ENCODE measurements around the gene USP4. TPM values are rescaled to one million over a fixed set of nuclear protein-coding genes. Genes with fewer than 3 reads are reported as not detected.
"Not testable (repeated sequence)": the region's sequence is repeated elsewhere in the genome, so short reads cannot be mapped to it uniquely, and the experiment has no call there.

USP4 gene
- total RNA-seq, 2 donors from 2014 or later: 101 to 110 TPM

DNA sequence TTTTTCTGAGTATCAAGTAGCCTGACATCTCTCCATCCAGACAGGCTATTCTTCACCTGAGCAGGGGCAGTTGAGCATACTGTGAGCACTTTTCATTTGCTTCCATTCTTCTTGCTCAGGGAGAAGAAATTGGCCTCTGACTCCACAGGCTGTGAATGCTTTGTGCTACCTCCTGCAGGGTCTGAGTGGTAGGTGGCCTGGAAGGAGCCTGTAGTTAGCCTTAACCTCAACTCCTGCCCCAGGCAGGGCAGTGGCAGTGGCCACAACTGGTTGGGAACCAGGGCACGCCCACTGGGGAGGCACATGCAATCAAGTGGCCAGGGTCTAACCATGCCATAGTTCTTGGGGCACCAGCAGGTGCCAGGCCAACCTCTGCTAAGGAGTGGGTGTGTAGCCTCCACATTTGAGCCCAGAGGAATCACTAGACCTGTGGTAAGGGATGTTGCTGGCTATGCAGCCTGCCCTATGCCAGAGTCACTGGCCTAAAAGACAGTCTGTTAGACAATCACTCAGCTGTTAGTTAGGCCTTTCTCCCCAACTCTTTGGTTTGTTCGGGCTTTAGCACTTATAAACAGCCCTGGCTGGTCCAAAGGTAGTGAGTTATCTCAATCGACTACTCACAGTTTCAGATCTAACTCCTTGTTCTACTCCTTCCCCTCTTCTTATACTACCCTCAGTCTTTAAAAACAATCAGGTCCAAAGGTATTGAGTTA, 70.3 kb downstream of the USP4 start:
- H3K9me3 ChIP-seq (ENCODE audit: control insufficient read depth, low read length, poor library complexity, severe bottlenecking): no peaks in the 10 kb centered on the region
- ATAC-seq (no peak), DNase-seq (no peak)
- Mint-ChIP-seq H3K27me3 (no peaks in the 10 kb centered on the region), H3K4me1 (peaks cover 6% of the 10 kb centered on the region), H3K4me3 (no peak overlapping the region), H3K27ac (no peak overlapping the region), H3K36me3 (ENCODE audit: low read depth) (peaks cover 2% of the 10 kb centered on the region)

DNA sequence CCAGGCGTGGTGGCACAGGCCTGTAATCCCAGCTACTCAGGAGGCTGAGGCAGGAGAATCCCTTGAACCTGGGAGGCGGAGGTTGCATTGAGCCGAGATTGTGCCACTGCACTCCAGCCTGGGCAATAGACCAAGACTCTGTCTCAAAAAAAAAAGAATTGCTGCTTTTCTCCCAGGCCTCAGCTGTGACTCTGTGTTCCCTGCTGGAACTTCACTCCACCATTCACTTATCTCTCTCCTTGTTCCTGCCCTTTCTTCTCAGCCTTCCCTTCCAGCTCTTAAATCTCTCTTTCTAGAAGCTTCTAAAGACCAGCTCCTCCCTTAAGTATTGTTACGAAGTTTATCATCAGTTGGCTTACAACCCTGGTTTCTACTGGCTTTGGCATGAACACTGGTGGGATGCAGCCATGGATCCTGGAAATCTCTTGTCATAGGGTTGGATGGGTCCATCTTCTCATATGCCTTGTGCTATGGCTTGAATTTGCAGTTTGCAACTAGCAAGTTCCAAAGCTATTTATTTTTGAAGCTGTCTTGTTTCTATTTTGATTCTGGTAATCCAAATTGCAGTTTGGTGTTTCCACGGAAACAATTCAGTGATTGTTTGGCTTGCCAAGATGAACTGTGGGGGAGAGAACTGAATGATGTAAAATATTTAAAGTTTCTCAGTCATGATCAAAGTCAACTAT, 73.3 kb downstream of the USP4 start:
- H3K9me3 ChIP-seq (ENCODE audit: control insufficient read depth, low read length, poor library complexity, severe bottlenecking): no peaks in the 10 kb centered on the region

DNA sequence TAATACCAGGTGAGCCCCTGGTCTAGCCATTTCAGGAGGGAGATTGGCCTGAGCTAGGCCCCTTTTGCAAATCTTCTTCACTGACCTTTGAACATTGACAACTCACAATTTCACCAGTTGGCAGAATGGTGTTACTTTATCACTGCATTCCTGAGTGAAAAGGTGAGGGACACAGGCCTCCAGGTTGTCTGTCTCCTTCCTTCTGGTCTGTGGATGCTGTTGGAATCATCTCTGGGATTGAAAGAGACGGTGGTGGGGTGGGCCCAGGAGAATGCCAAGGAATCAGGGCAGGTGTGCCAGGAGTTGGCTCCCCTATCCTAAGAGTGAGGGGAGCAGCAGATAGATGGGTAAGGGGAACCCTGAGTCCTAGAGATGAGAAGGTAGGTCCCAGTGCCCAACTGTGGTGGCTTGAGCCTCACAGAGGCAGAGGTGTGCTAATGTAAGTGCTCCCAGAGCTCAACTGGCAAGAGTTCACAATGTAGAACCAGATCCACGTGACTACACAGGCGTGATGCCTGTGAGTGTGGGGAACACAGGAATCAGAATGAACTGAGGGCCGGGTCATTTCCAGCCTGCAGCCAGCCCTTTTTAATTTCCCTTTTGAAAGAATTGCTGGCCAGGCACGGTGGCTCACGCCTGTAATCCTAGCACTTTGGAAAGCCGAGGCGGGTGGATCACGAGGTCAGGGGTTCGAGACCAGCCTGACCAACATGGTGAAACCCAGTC, 74.0 kb downstream of the USP4 start:
- H3K9me3 ChIP-seq (ENCODE audit: control insufficient read depth, low read length, poor library complexity, severe bottlenecking): no peaks in the 10 kb centered on the region
- Mint-ChIP-seq H3K27ac (no peak overlapping the region), H3K4me3 (no peak overlapping the region), H3K4me1 (peaks cover 6% of the 10 kb centered on the region), H3K27me3 (no peaks in the 10 kb centered on the region), H3K36me3 (ENCODE audit: low read depth) (no peaks in the 10 kb centered on the region)
- ATAC-seq (no peak), DNase-seq (no peak)

More for the DNA sequence above, 73.3 kb downstream of the USP4 start:
- H3K36me3 Mint-ChIP-seq (ENCODE audit: low read depth): no peaks in the 10 kb centered on the region
- ATAC-seq (no peak), DNase-seq (no peak)
- no peak overlapping the region for H3K4me3 Mint-ChIP-seq
- H3K27me3 Mint-ChIP-seq: no peaks in the 10 kb centered on the region
- no peak overlapping the region for H3K27ac Mint-ChIP-seq
- H3K4me1 Mint-ChIP-seq: peaks cover 6% of the 10 kb centered on the region

DNA sequence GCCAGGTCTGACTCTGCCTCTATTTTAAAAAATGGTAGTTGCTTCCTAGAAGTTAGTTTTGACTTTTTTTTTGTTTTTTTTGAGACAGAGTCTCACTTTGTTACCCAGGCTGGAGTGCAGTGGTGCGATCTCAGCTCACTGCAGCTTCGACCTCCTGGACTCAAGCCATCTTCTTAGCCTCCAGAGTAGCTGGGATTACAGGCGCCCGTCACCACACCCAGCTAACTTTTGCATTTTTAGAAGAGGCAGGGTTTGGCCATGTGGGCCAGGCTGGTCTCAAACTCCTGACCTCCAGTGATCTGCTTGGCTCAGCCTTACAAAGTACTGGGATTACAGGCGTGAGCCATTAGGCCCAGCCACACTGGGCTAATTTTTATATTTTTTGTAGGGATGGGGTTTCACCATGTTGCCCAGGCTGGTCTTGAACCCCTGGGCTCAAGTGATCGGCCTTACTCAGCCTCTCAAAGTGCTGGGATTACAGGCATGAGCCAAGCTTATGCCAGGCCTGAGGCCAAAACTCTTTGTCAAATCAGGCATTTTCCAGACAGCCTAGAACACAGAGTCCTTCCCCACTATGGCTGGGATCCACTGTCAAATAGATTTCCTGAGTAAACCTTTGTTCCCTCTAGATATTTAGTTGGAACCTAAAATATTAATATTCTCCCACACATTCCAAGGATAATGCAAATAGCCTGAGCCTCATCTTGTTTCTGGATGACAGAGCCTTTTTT, 76.5 kb downstream of the USP4 start:
- Mint-ChIP-seq H3K4me1 (peaks cover 2% of the 10 kb centered on the region), H3K36me3 (ENCODE audit: low read depth) (no peaks in the 10 kb centered on the region), H3K27me3 (no peaks in the 10 kb centered on the region), H3K4me3 (no peak overlapping the region), H3K27ac (no peak overlapping the region)
- ATAC-seq (no peak), DNase-seq (no peak)
- H3K9me3 ChIP-seq (ENCODE audit: control insufficient read depth, low read length, poor library complexity, severe bottlenecking): no peaks in the 10 kb centered on the region

DNA sequence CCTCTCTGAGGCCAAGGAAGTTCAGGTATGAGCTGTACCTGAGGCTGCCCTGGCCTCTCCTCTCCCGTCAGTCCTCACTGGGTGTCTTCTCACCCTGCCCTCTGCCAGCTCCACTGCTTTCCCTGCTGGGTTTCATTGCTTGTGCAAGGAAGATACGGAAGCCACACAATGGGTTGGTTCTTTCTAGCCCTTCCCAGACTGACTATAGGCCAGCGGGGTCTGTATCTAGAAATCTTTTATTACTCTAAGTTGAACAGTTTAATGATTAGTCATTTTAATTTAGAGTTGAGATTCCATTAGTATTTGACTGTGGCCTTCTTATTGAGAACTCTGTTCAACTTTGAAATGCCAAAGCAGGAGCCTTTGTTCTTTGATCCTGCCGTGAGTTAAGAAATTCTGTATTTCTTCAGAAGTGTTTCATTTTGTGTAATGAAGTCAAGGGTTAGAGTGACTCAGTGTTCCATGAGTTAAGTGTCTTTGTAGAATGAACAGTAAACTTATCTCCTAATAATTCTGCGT, 79.0 kb downstream of the USP4 start:
- no peak overlapping the region for H3K27ac Mint-ChIP-seq
- no peaks in the 10 kb centered on the region for H3K4me1 Mint-ChIP-seq
- ATAC-seq (no peak), DNase-seq (no peak)
- no peaks in the 10 kb centered on the region for H3K9me3 ChIP-seq (ENCODE audit: control insufficient read depth, low read length, poor library complexity, severe bottlenecking)
- H3K4me3 Mint-ChIP-seq: no peak overlapping the region
- H3K27me3 Mint-ChIP-seq: no peaks in the 10 kb centered on the region
- no peaks in the 10 kb centered on the region for H3K36me3 Mint-ChIP-seq (ENCODE audit: low read depth)

DNA sequence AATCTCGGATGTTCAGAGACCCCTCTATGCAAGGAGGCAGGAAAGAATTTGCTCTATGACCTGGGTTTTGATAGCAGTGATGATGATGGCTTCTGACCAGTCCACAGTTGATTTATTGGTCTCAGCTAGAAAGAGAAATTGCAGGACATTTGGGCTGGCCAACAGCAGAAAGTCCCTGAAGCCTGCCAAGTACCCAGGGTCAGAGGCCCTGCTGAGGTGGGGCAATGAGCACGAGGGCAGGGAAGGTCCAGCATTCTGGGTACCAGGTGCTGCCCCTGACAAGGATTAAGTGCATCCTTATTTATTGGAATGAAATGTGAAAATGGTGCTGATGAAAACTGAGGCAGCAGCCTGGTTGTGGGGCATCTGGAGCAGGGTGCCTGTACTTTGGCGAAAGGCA, 82.7 kb downstream of the USP4 start:
- ATAC-seq: no peak
- no peaks in the 10 kb centered on the region for H3K36me3 Mint-ChIP-seq (ENCODE audit: low read depth)
- H3K27me3 Mint-ChIP-seq: no peaks in the 10 kb centered on the region
- no peak overlapping the region for H3K27ac Mint-ChIP-seq
- H3K4me1 Mint-ChIP-seq: no peaks in the 10 kb centered on the region
- no peak for DNase-seq
- no peaks in the 10 kb centered on the region for H3K9me3 ChIP-seq (ENCODE audit: control insufficient read depth, low read length, poor library complexity, severe bottlenecking)
- no peak overlapping the region for H3K4me3 Mint-ChIP-seq

DNA sequence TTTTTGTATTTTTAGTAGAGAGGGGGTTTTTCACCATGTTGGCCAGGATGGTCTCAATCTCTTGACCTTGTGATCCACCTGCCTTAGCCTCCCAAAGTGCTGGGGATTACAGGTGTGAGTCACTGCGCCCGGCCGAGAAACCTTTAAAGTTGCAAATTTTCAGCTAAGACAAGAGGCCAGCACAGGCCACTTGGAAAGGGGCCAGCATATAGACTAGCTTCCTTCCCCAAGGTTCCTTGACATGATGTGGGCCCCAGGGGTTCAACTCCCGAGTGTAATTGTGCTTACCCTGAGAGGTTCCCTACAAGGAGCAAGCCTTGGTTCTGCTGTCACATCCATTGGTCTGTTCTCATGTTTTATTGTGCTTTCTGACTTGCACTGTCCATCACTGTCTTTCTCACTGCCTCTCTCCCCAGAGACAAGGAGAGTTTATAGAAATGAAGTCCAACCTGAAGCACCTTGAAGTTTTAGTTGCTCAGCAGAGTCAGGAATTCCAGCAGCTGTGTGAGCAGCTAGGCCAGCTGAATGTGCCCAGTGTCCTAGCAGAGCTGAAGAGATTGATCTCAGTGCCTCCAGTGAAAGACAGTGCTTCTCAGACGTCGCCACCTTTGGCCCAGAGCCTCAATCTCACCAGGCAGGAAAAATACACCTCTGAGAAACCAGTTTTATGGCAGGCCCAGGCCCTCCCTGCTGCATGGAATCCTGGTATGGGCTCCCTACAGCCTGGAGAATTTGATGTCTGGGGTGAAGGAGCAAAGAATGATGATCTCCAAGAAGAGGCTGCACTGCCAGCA, 83.9 kb downstream of the USP4 start:
- H3K9me3 ChIP-seq (ENCODE audit: control insufficient read depth, low read length, poor library complexity, severe bottlenecking): no peaks in the 10 kb centered on the region
- H3K4me1 Mint-ChIP-seq: no peaks in the 10 kb centered on the region
- H3K4me3 Mint-ChIP-seq: no peak overlapping the region
- ATAC-seq: no peak
- no peaks in the 10 kb centered on the region for H3K27me3 Mint-ChIP-seq
- no peak for DNase-seq
- H3K27ac Mint-ChIP-seq: no peak overlapping the region
- H3K36me3 Mint-ChIP-seq (ENCODE audit: low read depth): no peaks in the 10 kb centered on the region

DNA sequence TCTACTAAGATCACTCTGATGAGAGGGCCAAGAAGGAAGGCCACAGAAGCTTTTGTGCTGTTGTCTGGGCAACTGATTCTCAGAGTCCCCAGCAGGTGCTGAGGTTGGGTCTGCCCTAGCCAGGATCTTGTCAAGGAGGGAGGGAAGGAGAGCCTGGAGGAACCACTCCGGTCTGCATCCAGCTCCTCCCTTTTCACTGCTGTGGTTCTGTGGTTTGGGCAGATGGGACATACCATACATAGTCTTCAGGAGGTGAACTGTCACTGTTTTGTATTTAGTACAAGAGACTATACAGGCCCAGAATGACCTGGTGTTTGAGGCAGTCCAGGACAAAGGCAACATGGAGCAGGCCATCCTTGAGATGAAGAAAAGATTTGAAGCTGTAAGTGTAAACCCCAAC, 84.7 kb downstream of the USP4 start:
- ATAC-seq: no peak
- Mint-ChIP-seq H3K27ac (no peak overlapping the region), H3K4me1 (no peaks in the 10 kb centered on the region), H3K27me3 (no peaks in the 10 kb centered on the region), H3K4me3 (no peak overlapping the region), H3K36me3 (ENCODE audit: low read depth) (no peaks in the 10 kb centered on the region)
- DNase-seq: no peak
- H3K9me3 ChIP-seq (ENCODE audit: control insufficient read depth, low read length, poor library complexity, severe bottlenecking): no peaks in the 10 kb centered on the region

DNA sequence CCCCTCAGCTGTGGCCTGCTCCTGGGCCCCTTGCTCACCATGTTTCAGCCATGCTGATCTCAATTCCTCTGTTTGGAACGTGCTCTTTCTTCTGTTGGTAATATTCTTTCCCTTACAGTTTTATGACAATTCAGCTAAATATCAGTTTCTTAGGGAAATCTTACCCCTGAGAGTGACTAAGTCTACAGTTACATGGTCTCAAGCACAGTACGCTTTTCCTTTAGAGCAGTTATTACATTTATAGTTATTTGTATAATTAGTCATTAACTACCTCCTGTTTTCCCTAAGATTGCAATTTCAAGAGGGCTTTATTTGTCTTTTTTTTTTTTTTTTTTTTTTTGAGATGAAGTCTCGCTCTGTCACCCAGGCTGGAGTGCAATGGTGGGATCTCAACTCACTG, 86.3 kb downstream of the USP4 start:
- Mint-ChIP-seq H3K27ac (peak overlapping the region; percentile 47), H3K36me3 (ENCODE audit: low read depth) (no peaks in the 10 kb centered on the region), H3K4me1 (no peaks in the 10 kb centered on the region), H3K4me3 (no peak overlapping the region), H3K27me3 (no peaks in the 10 kb centered on the region)
- no peaks in the 10 kb centered on the region for H3K9me3 ChIP-seq (ENCODE audit: control insufficient read depth, low read length, poor library complexity, severe bottlenecking)
- ATAC-seq (no peak), DNase-seq (no peak)

DNA sequence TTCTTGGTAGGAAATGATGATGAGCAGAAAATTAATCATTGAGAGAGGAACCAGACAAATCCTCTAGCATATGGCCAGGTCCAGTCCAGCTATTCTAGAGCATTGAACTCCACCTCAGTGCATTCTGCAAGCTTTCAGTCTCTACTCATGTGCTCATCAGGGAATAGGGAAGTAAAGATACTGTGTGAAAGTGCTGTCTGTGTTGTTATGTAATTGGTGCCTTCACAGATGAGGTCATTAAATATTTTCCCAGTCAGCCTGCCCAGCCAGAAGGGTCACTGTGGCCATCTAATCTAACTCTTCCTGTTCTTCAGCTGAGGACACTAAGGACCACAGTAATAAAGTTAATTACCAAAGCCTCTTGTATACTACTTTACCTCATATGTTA, 91.0 kb downstream of the USP4 start:
- no peaks in the 10 kb centered on the region for H3K27me3 Mint-ChIP-seq
- DNase-seq (no peak), ATAC-seq (peak; percentile 56)
- no peak overlapping the region for H3K4me3 Mint-ChIP-seq
- no peak overlapping the region for H3K27ac Mint-ChIP-seq
- no peaks in the 10 kb centered on the region for H3K36me3 Mint-ChIP-seq (ENCODE audit: low read depth)
- no peaks in the 10 kb centered on the region for H3K4me1 Mint-ChIP-seq
- H3K9me3 ChIP-seq (ENCODE audit: control insufficient read depth, low read length, poor library complexity, severe bottlenecking): no peaks in the 10 kb centered on the region

DNA sequence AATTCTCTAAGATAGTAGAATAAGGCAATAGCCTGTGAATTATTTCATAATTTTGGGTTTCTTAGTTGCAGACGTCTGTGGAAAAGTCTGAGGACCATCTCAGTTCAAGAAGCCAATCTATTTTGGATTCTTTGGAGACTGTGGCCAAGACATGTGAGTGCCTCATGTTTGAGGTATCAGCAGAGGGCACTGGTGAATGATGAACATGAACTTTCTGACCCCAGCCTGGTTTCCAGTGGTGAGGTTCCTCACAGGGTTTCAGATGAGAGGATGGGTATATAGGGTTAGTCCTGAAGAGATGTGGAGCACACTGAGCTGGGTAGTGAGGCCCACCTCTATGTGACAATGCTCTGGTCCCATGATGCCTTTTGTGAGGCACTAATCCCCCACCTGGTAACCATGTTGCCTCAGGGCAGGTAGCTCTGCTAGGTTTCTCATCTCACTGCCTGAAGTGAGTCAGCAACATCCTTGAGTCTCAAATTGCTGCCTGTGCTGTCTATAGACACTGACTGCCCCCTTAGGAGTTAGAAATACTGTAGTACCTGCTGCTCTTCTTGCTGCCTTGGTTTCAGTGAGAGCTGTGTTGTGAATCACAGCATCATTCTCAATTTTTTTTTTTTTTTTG, 95.2 kb downstream of the USP4 start:
- H3K9me3 ChIP-seq (ENCODE audit: control insufficient read depth, low read length, poor library complexity, severe bottlenecking): no peaks in the 10 kb centered on the region
- H3K27me3 Mint-ChIP-seq: no peaks in the 10 kb centered on the region
- no peak overlapping the region for H3K27ac Mint-ChIP-seq
- ATAC-seq (no peak), DNase-seq (no peak)
- H3K4me3 Mint-ChIP-seq: no peak overlapping the region
- H3K36me3 Mint-ChIP-seq (ENCODE audit: low read depth): no peaks in the 10 kb centered on the region
- H3K4me1 Mint-ChIP-seq: no peaks in the 10 kb centered on the region

DNA sequence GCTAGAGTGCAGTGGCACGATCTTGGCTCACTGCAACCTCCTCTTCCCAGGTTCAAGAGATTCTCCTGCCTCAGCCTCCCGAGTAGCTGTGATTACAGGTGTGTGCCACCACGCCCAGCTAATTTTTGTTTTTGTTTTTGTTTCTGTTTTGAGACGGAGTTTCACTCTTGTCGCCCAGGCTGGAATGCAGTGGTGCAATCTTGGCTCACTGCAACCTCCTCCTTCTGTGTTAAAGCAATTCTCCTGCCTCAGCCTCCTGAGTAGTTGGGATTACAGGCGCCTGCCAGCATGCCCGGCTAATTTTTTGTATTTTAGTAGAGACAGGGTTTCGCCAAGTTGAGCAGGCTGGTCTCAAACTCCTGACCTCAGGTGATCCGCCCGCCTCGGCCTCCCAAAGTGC, 99.8 kb downstream of the USP4 start:
- not testable (repeated sequence) for H3K4me1 Mint-ChIP-seq; ATAC-seq; H3K4me3 Mint-ChIP-seq; H3K9me3 ChIP-seq (ENCODE audit: control insufficient read depth, low read length, poor library complexity, severe bottlenecking); DNase-seq; H3K27ac Mint-ChIP-seq; H3K36me3 Mint-ChIP-seq (ENCODE audit: low read depth); H3K27me3 Mint-ChIP-seq

Data from T-helper 17 cell (primary cell).